Stomach (tissue), 4 donors: Measurements from ENCODE around the gene ANKS1B.

ENCODE experiments used
- CTCF ChIP-seq, 7 experiments: fragments of 450-650 bp in 4 of 7; fragments of 200-600 bp in 3 of 7; sonication (generic) in 3 of 7; IDR thresholded peaks; one replicate each; pipeline ENCODE4 v1.5.1; 2016 to 2019; ENCODE audit warnings: antibody characterized with exemption in 7 of 7, control low read depth in 2 of 7, mild to moderate bottlenecking in 1 of 7
- EP300 ChIP-seq: sonication (generic); formaldehyde crosslinking; IDR thresholded peaks from one replicate; pipeline ENCODE4 v1.6.1; 2017; ENCODE audit warnings: antibody characterized with exemption
- POLR2AphosphoS5 ChIP-seq, 3 donors: sonication (generic); formaldehyde crosslinking; IDR thresholded peaks; one replicate each; pipeline ENCODE4 v1.6.1; 2016; ENCODE audit warnings: antibody characterized with exemption in 3 of 3

DNA sequence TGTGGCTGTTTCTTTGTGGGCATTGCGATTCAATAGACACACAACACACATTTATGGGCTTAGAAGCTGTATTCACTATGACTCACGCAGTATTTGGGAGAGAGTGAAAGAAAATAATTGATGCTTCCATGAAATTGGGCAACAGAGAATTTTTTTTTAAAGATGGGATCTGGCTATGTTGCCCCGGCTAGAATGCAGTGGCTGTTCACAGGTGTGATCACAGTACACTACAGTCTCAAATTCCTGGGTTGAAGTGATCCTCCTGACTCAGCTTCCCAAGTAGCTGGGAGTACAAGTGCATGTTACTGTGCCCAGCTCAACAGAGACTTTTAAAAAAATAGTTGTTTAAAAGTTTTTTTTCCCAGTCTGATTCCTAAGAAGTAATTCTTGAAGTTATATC, 1193.3 kb downstream of the ANKS1B start:
- TF ChIP-seq CTCF (IDR thresholded peaks at IDR 0.05) = no peak
- no peak for TF ChIP-seq POLR2AphosphoS5 (IDR thresholded peaks at IDR 0.05)
- no peak for TF ChIP-seq EP300
